Measurements from ENCODE around the gene DLG2.

The DLG2 gene

DNA sequence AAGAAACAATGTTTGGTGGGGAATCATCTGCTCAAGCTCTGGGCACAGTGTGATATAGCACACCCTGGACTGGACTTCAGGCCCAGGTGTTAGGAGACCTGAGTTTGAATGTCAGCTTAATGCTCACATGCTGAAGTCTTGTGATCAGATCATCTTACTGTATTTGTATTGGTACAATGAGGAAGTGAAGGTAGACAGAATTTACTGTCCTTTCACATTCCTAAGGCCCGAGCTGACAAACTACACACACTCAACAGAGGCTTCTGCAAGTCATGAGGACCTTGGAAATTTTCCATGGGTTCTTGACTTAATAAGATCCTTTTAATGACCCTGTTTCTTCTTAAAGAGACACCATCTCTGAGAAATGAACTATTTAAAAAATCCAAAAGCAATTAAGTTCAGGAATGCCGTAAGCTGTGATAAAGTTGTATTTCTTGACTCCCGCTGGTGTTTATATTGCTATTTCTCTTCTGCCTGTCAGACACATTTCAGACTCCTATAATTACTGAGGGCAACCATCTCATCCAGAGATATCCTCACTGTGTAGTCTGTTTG is 802.0 kb downstream of the DLG2 start:
- Histone ChIP-seq H3K4me2 (ENCODE audit: low read depth, low read length) (no peak overlapping the region), H3K9ac (ENCODE audit: low read length) (no peak overlapping the region), H3K36me3 (replicated peaks; ENCODE audit: insufficient read depth, low read length) (no peaks in the 10 kb centered on the region), H3K9me3 (replicated peaks; ENCODE audit: insufficient read depth, low read length) (no peaks in the 10 kb centered on the region), H3K79me2 (ENCODE audit: low read length) (no peaks in the 10 kb centered on the region), H3K4me1 (ENCODE audit: low read length) (0 out of 2 replicates have a peak, but pooled peaks cover 3% of the 10 kb centered on the region), H4K20me1 (ENCODE audit: insufficient read depth, low read length) (no peaks in the 10 kb centered on the region), H3F3A (ENCODE audit: insufficient read depth, low read length) (no peaks in the 10 kb centered on the region), H2AFZ (ENCODE audit: low read length) (no peak overlapping the region), H3K9me2 (replicated peaks; ENCODE audit: insufficient read depth, low read length) (no peaks in the 10 kb centered on the region), H3K27me3 (replicated peaks; ENCODE audit: insufficient read depth, low read length) (no peaks in the 10 kb centered on the region), H3K27ac (ENCODE audit: low read length) (no peak overlapping the region), H3K4me3 (ENCODE audit: low read length) (no peak overlapping the region)
- TF ChIP-seq EZH2 (optimal IDR thresholded peaks at IDR 0.05; ENCODE audit: low read depth, low read length) (no peak), EZH2phosphoT487 (IDR thresholded peaks at IDR 0.05; ENCODE audit: low read length) (no peak), CTCF (IDR thresholded peaks at IDR 0.05; ENCODE audit: low read length) (no peak)
- DNase-seq: no peak

GRCh38 chr11:84824624-84825023 is 802.5 kb downstream of the DLG2 start:
- H3K79me2 ChIP-seq (ENCODE audit: low read length): no peaks in the 10 kb centered on the region
- DNase-seq: no peak
- no peaks in the 10 kb centered on the region for H4K20me1 ChIP-seq (ENCODE audit: insufficient read depth, low read length)
- H3F3A ChIP-seq (ENCODE audit: insufficient read depth, low read length): no peaks in the 10 kb centered on the region
- H3K4me3 ChIP-seq (ENCODE audit: low read length): no peak overlapping the region
- no peak overlapping the region for H3K9ac ChIP-seq (ENCODE audit: low read length)
- no peak overlapping the region for H3K4me2 ChIP-seq (ENCODE audit: low read depth, low read length)
- H3K27ac ChIP-seq (ENCODE audit: low read length): no peak overlapping the region
- H2AFZ ChIP-seq (ENCODE audit: low read length): no peak overlapping the region
- no peaks in the 10 kb centered on the region for H3K9me2 ChIP-seq (replicated peaks; ENCODE audit: insufficient read depth, low read length)
- no peaks in the 10 kb centered on the region for H3K27me3 ChIP-seq (replicated peaks; ENCODE audit: insufficient read depth, low read length)
- peaks cover 9% of the 10 kb centered on the region for H3K4me1 ChIP-seq (ENCODE audit: low read length)
- TF ChIP-seq EZH2 (optimal IDR thresholded peaks at IDR 0.05; ENCODE audit: low read depth, low read length) (no peak), CTCF (IDR thresholded peaks at IDR 0.05; ENCODE audit: low read length) (no peak), EZH2phosphoT487 (IDR thresholded peaks at IDR 0.05; ENCODE audit: low read length) (no peak)
- no peaks in the 10 kb centered on the region for H3K36me3 ChIP-seq (replicated peaks; ENCODE audit: insufficient read depth, low read length)
- no peaks in the 10 kb centered on the region for H3K9me3 ChIP-seq (replicated peaks; ENCODE audit: insufficient read depth, low read length)

GRCh38 chr11:84819537-84819936 is 807.6 kb downstream of the DLG2 start:
- Histone ChIP-seq H3K36me3 (replicated peaks; ENCODE audit: insufficient read depth, low read length) (no peaks in the 10 kb centered on the region), H3K4me2 (ENCODE audit: low read depth, low read length) (peak overlapping the region; percentile 19), H3K79me2 (ENCODE audit: low read length) (no peaks in the 10 kb centered on the region), H3K27ac (ENCODE audit: low read length) (peak overlapping the region; percentile 44; the same call in 1 of the 2 replicates), H3K4me3 (ENCODE audit: low read length) (no peak overlapping the region), H4K20me1 (ENCODE audit: insufficient read depth, low read length) (no peaks in the 10 kb centered on the region), H3K9me3 (replicated peaks; ENCODE audit: insufficient read depth, low read length) (no peaks in the 10 kb centered on the region), H2AFZ (ENCODE audit: low read length) (no peak overlapping the region), H3K9me2 (replicated peaks; ENCODE audit: insufficient read depth, low read length) (no peaks in the 10 kb centered on the region), H3K4me1 (ENCODE audit: low read length) (peaks cover 15% of the 10 kb centered on the region), H3F3A (ENCODE audit: insufficient read depth, low read length) (0 out of 2 replicates have a peak, but pooled peaks cover 2% of the 10 kb centered on the region), H3K9ac (ENCODE audit: low read length) (no peak overlapping the region), H3K27me3 (replicated peaks; ENCODE audit: insufficient read depth, low read length) (no peaks in the 10 kb centered on the region)
- TF ChIP-seq CTCF (IDR thresholded peaks at IDR 0.05; ENCODE audit: low read length): no peak
- TF ChIP-seq EZH2 (optimal IDR thresholded peaks at IDR 0.05; ENCODE audit: low read depth, low read length): no peak
- no peak for TF ChIP-seq EZH2phosphoT487 (IDR thresholded peaks at IDR 0.05; ENCODE audit: low read length)
- peak; percentile 71 for DNase-seq

Measured in MM.1S (cell line).